Tongue (tissue), 2 donors: ENCODE results near the gene DTX3L. TPM values are rescaled to one million over a fixed set of nuclear protein-coding genes. Genes with fewer than 3 reads are reported as not detected.

Source experiments
- DNase-seq: peaks from one replicate; pipeline ENCODE4 v3.0.0-alpha.2; 2015
- total RNA-seq: library from RNA; depleted of rRNA; stranded (reverse); fragments of >200 nt; gene quantifications from one replicate; pipeline ENCODE4 v1.2.3, GENCODE V29; 2014

The DTX3L gene
- 14.5 TPM for total RNA-seq

DNA sequence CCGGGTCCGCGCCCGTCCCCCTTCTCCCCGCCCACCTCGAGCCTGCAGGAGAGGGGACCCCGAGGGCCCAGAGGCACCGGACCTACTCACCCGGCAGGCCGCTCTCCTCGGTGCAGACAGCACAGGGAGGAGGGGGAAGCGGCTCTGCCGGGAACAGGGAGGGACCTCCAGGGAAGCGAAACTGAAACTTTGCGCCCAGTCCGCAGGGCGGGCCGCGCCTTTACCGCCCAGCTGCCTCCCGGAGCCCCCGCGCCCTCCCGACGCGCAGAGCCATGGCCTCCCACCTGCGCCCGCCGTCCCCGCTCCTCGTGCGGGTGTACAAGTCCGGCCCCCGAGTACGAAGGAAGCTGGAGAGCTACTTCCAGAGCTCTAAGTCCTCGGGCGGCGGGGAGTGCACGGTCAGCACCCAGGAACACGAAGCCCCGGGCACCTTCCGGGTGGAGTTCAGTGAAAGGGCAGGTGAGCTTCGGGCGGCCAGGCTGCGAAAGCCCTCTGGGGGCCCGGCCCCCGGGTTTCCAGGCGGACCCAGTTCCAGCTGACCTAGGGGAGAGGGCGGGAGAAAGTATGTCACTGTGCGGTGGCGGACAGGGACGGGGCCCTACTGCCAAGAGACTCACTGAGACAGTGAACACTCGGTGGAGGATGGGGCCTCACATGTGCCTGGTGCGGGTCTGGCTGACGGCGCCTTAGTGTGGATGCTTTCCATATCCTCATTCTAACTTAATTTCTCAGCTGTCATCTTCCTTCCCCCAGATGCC lies at the start of gene DTX3L, which contains the start of gene PARP9:
DTX3L (plus strand) TSS at position 184 of the 758 bp plus-strand sequence; CDS start at position 273, 89 bp downstream.
PARP9 (minus strand) TSS at position 146 of the 758 bp plus-strand sequence. CDS start 4,680 bp downstream, outside the sequence.
- peak; percentile 88 for DNase-seq

DNA sequence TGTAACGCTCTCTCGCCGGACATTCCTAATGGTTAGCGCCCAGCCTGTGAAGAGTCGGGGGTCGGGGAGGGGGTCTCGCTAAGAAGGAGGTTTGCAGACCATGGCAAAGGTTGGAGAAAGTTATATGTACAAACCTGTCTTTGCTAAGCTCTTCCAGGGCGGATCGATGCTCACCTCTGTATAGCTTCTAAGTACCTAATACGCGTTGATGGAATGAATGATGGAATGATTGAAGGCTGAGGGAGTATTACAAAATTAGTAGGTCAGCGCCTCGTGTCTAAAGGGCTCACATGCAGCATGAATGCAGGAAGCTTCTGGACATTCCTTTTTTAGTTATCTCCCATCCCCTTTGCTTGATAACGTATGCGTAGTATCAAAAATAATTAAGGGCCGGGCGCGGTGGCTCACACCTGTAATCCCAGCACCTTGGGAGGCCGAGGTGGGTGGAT lies 49.1 kb upstream of the DTX3L start:
- DNase-seq: no peak

DNA sequence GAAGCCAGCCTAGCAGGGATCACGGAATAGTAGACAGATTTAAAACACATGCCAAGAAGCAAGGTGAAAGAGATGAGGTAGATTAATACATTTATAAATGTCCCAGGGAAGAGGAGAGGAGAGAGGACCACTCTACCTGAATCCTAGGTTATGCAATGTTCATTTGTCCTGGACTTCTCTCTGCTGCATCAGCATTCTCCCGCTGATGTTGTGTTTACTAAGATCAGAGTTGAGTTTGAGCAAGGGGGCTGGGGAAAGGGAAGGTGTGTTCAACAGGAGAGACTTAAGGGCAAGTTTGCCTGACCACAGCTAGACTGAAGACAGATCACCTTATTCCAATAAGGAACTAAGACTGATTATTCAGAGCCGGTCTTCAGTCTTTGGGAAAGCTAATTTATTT lies 48.3 kb upstream of the DTX3L start:
- DNase-seq: no peak

DNA sequence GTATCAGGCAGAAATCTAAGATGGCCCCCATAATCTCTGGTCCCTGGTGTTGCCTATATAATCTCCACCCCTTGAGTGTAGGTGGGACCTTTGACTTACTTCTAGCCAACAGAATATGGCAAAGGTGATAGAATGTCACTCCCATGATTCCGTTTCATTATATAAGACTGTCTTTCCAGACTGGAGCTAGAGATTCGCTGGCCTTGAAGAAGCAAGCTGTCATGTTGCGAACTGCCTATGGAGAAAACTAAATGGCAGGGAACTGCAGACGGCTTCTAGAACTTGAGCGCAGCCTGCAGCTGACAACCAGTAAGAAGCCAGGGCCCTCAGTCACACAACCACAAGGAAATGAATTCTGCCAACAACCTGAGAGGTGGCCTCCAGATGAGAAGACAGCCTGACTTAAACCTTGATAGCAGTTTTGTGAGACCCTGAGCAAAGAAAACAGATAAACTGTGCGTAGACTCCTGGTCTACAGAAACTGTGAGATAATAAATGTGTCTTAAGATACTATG lies 47.2 kb upstream of the DTX3L start:
- no peak for DNase-seq

DNA sequence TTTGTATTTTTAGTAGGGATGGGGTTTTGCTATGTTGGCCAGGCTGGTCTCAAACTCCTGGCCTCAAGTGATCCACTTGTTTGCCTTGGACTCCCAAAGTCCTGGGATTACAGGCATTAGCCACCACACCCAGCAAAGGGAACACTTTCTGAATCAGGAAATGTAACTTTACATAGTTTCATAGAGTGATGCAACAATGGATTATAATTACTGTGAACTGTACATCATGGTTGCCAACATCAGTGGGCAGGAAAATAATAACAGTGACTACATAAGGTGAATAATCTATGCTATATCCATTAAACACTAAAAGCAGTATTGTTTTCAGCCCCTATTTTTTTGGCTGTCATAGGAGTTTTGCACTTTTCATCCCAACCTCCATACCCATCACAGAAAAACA lies 44.4 kb upstream of the DTX3L start:
- DNase-seq: no peak

DNA sequence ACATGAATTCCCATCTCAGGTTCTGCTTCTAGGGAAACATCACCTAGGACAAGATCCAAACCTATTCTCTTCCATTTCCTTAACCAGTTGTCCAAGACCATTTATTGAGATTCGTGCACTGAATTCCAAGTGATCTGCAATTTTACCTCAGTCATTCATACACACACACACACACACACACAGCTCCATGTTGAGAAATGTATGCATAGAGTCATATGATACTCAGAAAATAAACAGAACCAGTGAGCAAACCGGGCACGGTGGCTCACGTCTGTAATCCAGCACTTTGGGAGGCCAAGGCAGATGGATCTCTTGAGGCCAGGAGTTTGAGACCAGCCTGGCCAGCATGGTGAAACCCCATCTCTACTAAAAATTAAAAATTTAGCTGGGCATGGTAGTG lies 43.3 kb upstream of the DTX3L start:
- no peak for DNase-seq

DNA sequence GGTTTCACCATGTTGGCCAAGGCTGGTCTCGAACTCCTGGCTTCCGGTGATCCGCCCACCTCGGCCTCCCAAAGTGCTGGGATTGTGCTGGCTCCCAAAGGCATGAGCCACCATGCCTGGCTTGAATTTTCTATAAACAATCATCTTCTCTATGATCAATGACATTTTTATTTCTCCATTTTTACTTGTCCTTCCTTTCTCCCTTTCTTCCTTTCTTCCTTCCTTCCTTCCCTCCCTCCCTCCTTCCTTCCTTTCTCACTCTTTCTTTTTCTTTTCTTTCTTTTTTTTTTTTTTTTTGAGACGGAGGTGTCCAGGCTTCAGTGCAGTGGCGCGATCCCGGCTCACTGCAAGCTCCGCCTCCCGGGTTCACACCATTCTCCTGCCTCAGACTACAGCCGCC lies 40.8 kb upstream of the DTX3L start:
- no peak for DNase-seq

DNA sequence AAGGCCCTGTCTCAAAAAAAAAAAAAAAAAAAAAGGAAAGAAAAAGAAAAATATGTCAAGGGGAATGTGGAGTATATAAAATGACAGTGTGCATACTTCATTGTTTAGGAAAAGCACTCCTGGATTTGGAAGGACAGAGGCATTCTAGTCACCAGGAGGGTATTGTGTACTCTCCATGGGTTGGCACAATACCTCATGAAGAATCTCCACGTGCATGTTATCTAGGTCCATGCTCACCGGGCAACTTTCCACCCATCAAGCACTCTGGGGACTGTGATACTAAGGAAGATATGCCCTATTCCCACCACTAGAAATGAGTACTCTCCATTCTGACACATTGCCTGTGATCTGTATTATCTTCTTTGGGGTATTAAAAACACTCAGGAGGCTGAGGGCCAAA lies 34.0 kb upstream of the DTX3L start:
- no peak for DNase-seq

DNA sequence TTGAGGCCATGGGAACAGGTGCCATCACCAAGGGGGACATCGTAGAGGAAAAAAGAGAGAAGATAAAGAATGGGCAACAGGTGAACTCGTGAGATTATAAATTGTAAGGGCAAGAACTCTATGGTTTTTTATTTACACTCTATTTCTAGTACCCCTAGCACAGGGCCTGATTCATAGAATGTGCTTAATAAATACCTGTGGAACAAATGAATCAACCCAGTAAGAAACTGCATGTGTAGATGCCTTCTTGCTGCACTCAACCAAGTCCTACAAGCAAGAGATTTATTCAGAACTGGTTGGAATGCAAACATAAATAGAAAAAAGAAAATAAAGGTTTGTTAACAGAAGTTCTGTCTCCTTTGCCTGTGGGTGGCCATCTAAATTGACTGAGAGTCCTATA lies 30.7 kb upstream of the DTX3L start:
- DNase-seq: no peak

DNA sequence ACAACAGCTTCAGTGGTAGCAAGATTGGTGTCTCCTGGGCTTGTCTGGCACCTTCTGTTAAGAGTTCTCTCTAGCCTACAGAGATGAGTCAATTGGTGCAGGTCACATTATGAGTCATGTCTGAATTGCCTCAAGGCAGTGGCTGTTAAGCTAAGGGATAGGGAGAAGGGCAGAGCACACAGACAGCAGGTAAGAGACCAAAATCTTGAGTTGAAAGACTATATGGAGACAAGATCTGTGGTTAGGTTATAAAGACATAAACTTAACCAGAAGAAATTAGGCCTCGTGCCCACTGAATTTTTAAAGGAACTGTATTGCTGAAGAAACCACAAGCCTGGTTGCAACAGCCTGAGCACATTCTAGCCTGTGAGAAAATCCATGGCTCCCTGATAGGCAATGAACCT lies 30.2 kb upstream of the DTX3L start:
- no peak for DNase-seq

DNA sequence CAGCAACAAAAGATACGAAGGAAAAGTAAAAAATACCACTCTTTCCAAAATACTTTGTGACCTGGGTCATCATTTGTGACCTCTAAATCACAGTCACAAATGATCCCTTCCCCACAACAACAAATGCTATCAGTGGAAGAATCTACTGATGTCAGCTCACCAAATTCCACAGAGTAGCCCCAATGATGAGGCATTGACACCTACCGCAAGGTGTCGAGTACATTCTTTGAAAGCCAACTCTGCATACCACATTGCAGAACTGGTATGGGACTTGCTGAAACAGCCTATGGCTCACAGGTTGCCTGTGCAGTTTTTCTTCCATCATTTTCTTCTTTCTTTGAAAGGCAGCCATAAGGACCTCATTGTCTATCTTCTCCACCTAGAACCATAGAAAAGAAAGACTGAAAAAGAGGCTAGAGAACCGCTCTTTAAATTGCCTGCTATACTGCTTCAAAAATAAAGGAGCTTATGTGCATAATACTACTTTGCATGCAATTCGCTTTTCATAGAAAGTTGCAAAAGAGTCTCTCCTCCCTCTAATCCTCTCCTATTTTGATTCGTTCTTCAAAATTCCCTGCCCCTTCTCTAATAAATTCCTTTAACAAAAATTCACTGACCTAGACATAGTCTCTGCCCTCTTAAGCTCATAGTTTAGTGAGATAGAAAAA lies 28.0 kb upstream of the DTX3L start:
- no peak for DNase-seq

DNA sequence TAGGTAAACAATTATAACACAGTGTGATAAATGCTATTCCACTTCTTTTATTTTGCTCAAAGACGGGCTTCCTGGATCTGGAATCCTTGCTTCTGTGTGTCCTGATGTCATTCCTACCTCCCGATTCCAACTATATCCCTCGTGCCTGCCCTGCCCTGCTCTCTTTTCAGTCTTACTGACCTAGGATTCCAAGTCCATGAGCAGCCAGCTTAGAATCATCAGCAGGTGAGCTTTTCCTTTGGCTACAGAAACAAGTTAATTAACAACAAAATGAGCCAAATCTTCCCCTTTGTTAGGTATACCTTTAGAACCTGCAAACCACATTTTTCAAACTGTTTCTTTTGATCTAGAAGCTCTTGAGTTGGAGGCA lies 27.5 kb upstream of the DTX3L start:
- DNase-seq: no peak

DNA sequence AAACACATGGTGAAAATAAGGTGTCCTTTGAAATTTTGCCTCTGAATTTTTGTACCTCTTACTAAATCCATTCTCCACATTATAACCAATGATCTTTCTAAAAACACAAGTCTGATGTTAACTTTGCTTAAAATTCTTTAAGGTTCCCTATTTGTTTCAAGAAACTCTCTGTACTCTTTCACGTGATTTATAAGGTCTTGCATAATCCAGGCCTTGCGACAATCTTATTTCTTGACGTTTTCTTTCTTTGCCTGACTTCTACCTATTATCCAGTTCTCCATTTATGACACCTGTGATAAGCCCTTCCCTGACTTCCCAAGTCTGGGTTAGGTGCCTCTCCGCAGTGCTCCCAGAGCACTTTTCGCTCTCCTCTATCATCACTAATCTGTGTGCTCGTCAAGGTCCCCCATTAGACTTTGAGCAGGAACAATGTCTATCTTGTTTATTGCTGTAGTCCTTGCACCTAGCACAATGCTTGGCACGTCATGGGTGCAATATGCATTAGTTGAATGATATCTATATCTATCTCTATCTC lies 25.1 kb upstream of the DTX3L start:
- no peak for DNase-seq

DNA sequence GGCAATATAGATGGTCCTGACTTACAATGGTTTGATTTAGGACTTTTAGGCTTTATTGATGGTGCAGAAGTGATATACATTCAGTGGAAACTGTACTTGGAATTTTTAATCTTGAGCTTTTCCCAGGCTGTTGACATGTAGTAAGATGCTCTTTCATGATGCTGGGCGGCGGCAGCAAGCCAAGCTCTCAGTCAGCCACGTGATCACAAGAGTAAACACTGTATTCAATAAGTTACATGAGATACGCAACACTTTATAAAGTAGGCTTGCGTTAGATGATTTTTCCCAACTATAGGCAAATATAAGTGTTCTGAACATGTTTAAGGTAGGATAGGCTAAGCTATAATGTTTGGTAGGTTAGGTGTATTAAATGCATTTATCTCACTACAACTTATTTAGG lies 18.0 kb upstream of the DTX3L start:
- DNase-seq: no peak

DNA sequence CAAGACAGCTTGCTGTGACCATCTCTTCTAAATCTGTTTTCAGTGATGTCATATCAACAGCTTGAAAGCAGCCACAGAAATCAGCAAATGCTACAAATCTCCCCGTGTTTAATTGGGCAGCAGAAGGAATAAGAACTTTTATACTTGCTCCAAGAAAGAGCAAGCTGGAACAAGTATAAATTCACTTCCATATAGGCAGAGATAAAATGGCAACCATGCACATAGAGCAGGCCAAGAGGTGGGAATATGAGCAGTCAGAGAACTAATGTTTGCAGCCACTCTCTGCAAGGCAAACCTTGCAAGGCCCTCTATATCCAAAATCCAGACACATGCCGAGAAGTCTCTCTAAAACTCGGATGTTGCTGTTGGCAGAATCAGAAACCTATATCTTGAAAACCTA lies 16.1 kb upstream of the DTX3L start:
- DNase-seq: no peak

DNA sequence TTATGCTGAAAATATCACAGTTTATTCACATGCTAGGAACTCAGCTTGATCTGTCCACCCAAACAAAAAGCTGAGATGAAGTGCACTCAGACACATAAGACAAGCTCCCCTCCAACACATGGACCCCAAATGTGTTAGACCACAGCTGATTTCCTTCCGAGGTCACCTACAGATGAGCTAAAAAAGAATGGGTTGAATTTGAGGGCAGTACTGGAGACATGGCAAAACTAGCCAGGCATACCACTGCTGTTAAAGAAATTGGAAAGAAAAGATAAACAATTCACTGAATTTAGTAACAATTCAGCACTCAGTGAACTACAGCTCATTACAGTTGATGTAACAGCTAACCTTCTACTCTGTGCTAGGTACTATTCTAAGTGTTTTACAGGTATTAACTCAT lies 15.5 kb upstream of the DTX3L start:
- no peak for DNase-seq

DNA sequence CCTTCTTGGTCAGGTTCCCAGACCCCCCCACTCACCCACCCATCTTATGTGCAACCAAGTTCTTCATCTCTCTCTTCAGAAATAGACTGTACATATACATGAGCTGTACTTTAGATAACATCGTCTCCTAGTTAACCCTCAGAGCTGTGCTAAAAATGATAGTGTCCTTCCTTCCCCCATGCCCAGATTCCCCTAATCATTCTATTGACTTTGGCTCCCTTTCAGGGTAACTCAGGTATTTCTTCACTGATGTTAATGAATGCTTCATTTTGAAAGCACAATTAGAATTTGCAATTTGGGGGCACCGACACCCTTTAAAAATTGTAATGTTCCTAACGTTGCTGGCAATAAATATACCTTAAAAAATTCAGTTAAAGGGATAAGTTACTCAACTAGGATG lies 11.0 kb upstream of the DTX3L start:
- DNase-seq: no peak

DNA sequence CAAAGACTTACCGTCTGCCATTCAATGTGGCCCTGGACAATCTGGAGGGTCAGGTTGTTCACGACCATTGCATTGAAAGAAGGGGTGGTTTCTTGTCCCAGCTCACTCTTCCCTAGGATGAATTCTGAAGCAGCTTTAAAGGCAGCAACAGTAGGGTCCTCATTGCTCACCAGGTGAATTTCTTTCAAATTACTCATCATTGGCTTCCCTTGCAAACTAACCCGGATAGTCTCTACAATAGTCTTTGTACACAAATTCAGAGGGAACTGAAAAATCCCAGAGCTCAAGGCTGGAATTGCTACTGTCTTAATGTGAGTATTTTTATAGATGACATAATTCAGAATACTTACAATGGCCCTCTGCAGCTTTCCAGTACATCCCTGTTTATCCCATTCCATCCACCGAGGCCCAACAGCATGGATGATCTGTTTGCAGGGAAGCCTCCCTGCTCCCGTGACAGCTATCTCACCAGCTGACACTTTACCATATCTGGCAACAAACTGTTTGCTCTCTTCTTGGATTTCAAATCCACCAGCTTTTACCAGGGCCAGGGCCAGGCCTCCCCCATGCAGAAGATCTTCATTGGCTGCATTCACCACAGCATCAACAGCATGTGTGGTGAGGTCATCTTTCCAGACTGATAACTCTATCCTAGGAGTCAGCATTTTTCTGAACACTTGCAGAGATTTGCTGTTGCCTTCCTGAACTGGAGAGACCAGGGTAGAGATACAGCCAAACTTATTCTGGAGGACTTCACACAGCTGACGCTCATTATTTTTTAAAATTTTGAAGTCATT lies 8.7 kb upstream of the DTX3L start:
- no peak for DNase-seq

DNA sequence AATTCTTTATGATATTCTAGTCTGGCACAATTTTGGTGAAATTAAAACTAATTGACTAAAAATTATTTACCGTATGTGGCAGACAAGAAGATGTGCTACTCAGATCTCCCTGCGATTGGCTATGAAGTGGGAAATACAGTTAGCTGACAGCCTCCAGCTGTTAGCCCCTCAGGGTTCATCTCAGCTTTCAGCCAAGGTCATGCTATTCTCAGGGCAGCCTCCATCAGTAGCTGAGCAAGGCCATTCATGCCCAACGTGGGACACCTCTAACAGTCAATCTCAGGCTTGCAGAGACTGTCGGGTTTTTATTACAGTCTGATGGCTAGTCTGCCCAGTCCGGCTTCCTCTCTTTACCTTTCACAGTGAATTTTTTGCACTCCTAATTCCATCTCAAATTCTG lies 6.8 kb upstream of the DTX3L start:
- DNase-seq: no peak

DNA sequence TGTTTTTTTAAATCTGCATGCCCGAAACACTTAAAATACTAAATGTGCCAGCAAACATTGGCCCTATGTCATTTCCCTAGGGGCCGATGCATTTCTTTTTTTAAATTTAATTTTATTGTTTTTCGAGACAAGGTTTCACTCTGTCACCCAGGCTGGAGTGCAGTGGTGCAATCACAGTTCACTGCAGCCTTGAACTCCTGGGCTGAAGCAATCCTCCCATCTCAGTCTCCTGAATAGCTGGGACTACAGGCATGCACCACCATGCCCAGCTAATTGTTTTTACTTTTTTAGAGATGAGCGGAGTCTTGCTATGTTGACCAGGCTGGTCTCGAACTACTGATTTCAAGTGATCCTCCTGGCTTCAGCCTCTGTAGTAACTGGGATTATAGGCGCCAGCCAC lies 5.5 kb upstream of the DTX3L start:
- no peak for DNase-seq

DNA sequence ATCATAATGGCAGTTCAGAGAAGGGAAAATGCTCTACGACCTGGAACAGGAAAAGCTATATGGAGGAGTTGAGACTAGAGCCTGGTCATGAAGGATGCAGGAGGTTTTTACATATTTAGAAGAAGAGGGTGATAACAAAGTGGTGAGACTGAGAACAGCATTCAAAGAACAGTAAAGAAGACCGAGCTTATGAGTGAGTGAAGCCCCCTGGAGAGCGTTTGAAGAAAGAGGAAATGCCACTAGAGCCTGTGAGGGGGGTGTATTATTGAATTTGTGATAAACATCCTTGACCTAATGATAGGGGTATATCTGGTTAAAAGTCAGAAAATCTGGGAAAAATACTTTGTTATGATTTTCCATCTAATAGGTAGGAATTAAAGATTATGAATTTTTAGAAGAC lies 4.2 kb upstream of the DTX3L start:
- no peak for DNase-seq

DNA sequence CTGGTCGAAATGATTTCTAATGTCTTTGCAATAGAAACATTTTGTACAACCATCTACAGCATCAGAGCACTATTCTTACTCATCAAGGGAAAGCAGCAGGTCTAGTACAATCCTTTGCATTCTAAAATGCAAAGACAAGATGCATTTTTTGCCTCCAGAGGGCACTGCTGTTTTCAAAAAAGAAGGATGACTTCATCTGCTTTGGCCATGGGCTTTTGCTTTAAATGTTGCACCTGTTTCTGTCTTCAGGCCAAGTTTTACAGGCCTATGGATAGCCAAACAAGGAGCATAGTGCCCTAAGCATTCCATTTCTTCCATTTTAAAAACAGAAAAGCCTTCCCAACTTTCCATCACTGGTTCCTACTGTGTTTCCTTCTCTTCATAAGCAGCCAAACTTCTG lies 3.5 kb upstream of the DTX3L start:
- DNase-seq: peak; percentile 83
